Medulla oblongata (tissue), 1 donor: ENCODE measurements around the gene IFI27L2.

Experiments used
- DNase-seq: peaks from one replicate; pipeline ENCODE4 v3.0.0-alpha.2; 2015; ENCODE audit errors: extremely low spot score

The IFI27L2 gene

GRCh38 chr14:94123296-94123695 is 6.1 kb downstream of the IFI27L2 start:
- no peak for DNase-seq

GRCh38 chr14:94122438-94122837 is 7.0 kb downstream of the IFI27L2 start:
- no peak for DNase-seq

- no peak for DNase-seq
Observed at GRCh38 chr14:94121485-94121884, 7.9 kb downstream of the IFI27L2 start.

- no peak for DNase-seq
Observed at GRCh38 chr14:94120667-94121340, 8.6 kb downstream of the IFI27L2 start.

GRCh38 chr14:94119071-94119470 is 10.3 kb downstream of the IFI27L2 start:
- DNase-seq: no peak

GRCh38 chr14:94117856-94118255 is 11.5 kb downstream of the IFI27L2 start:
- no peak for DNase-seq

GRCh38 chr14:94116701-94117100 is 12.7 kb downstream of the IFI27L2 start:
- DNase-seq: no peak

GRCh38 chr14:94115631-94116030 is 13.8 kb downstream of the IFI27L2 start:
- no peak for DNase-seq

- DNase-seq: peak; percentile 47
Observed at GRCh38 chr14:94115058-94115591, 14.3 kb downstream of the IFI27L2 start.

- DNase-seq: no peak
Observed at GRCh38 chr14:94114589-94115057, 14.8 kb downstream of the IFI27L2 start.

GRCh38 chr14:94113908-94114588 is 15.4 kb downstream of the IFI27L2 start:
- DNase-seq: no peak

GRCh38 chr14:94113490-94113889 is 15.9 kb downstream of the IFI27L2 start:
- DNase-seq: peak; percentile 61

GRCh38 chr14:94113073-94113472 is 16.3 kb downstream of the IFI27L2 start:
- no peak for DNase-seq

GRCh38 chr14:94112513-94113063 is 16.8 kb downstream of the IFI27L2 start:
- DNase-seq: no peak

GRCh38 chr14:94111276-94112095 is 17.9 kb downstream of the IFI27L2 start:
- DNase-seq: no peak

GRCh38 chr14:94110552-94111181 is 18.7 kb downstream of the IFI27L2 start, which contains the start of gene IFI27:
Gene IFI27, plus strand, starts transcription at chr14:94110736.
- no peak for DNase-seq

GRCh38 chr14:94109915-94110250 is 19.5 kb downstream of the IFI27L2 start:
- no peak for DNase-seq

- no peak for DNase-seq
Observed at GRCh38 chr14:94104731-94105130, 24.7 kb downstream of the IFI27L2 start.

- DNase-seq: no peak
Observed at GRCh38 chr14:94103554-94104150, 25.8 kb downstream of the IFI27L2 start.

GRCh38 chr14:94102768-94103482 is 26.5 kb downstream of the IFI27L2 start:
- no peak for DNase-seq
